Prostate gland (tissue), 2 donors: ENCODE data around the gene DKKL1. TPM values are rescaled to one million over a fixed set of nuclear protein-coding genes. Genes with fewer than 3 reads are reported as not detected.

Source experiments
- DNase-seq: peaks from one replicate; pipeline ENCODE4 v3.0.0-alpha.2; 2019; ENCODE audit warnings: low spot score
- H3K27ac ChIP-seq, 2 donors: fragments of 200-600 bp; sonication (generic); 2 replicates each; pipeline ENCODE4 v1.5.1; 2017 to 2019
- H3K27me3 ChIP-seq: fragments of 200-600 bp; sonication (generic); replicated peaks from 2 replicates; pipeline ENCODE4 v1.5.1; 2019; ENCODE audit not compliant: insufficient read depth
- H3K36me3 ChIP-seq, 2 donors: fragments of 200-600 bp; sonication (generic); 1 replicate in 1 of 2; 2 replicates in 1 of 2; pipeline versions ENCODE4 v1.5.1 to v1.8.1; 2017 to 2019
- H3K4me1 ChIP-seq: fragments of 200-600 bp; sonication (generic); replicated peaks from 2 replicates; pipeline ENCODE4 v1.5.1; 2019
- H3K4me3 ChIP-seq, 2 donors: fragments of 200-600 bp; sonication (generic); 2 replicates each; pipeline ENCODE4 v1.5.1; 2017 to 2019
- H3K9me3 ChIP-seq: fragments of 200-600 bp; sonication (generic); 2 replicates; pipeline ENCODE4 v1.5.1; 2017
- CTCF ChIP-seq, 4 experiments: fragments of 200-600 bp in 2 of 4; fragments of 450-650 bp in 2 of 4; sonication (generic) in 2 of 4; IDR thresholded peaks; 1 replicate in 3 of 4; 2 replicates in 1 of 4; pipeline ENCODE4 v1.5.1; 2016 to 2019; ENCODE audit warnings: antibody characterized with exemption in 4 of 4, mild to moderate bottlenecking in 2 of 4, moderate library complexity in 2 of 4
- POLR2A ChIP-seq: fragments of 450-650 bp; IDR thresholded peaks from one replicate; pipeline ENCODE4 v1.6.1; 2016; ENCODE audit warnings: antibody characterized with exemption, mild to moderate bottlenecking
- POLR2AphosphoS5 ChIP-seq: sonication (generic); formaldehyde crosslinking; IDR thresholded peaks from one replicate; pipeline ENCODE4 v1.6.1; 2017; ENCODE audit warnings: antibody characterized with exemption
- WGBS: methylation state at CpG from one replicate; pipeline ENCODE4 v1.1.5; 2018; 5-methylcytosine and 5-hydroxymethylcytosine counted together
- intact Hi-C: fragments of 100-400 bp; cut with DNase I; formaldehyde crosslinking; loops from one replicate; pipeline ENCODE4 v1.14.2; 2022
- total RNA-seq, 2 donors: library from RNA; depleted of rRNA; stranded (reverse); fragments of >200 nt; gene quantifications; one replicate each; pipeline ENCODE4 v1.1.0, GENCODE V29; 2016

DKKL1 gene
- total RNA-seq, 2 donors from 2014 or later, result 1.0 to 17.8 TPM

GRCh38 chr19:49408816-49409440 lies 45.3 kb downstream of the DKKL1 start:
- no peak for DNase-seq
- H3K36me3 ChIP-seq, result no peaks in the 10 kb centered on the region
- TF ChIP-seq CTCF (IDR thresholded peaks at IDR 0.05) (no peak), POLR2A (no peak), POLR2AphosphoS5 (no peak)
- WGBS, result 87% methylated on average over 8 of the region's 8 CpGs
- H3K27ac ChIP-seq, result no peak overlapping the region
- no peak overlapping the region for H3K4me3 ChIP-seq
- no peaks in the 10 kb centered on the region for H3K4me1 ChIP-seq
- intact Hi-C loops, result no loop called here
- H3K9me3 ChIP-seq, result no peaks in the 10 kb centered on the region
- H3K27me3 ChIP-seq, result no peaks in the 10 kb centered on the region

GRCh38 chr19:49409441-49410029 lies 45.9 kb downstream of the DKKL1 start:
- no peak overlapping the region for H3K27ac ChIP-seq
- H3K27me3 ChIP-seq, result no peaks in the 10 kb centered on the region
- no peaks in the 10 kb centered on the region for H3K4me1 ChIP-seq
- WGBS, result 88% methylated on average over 5 of the region's 5 CpGs
- TF ChIP-seq CTCF (IDR thresholded peaks at IDR 0.05) (no peak), POLR2AphosphoS5 (no peak), POLR2A (no peak)
- no peak overlapping the region for H3K4me3 ChIP-seq
- no peak for DNase-seq
- intact Hi-C loops, result no loop called here
- no peaks in the 10 kb centered on the region for H3K36me3 ChIP-seq
- H3K9me3 ChIP-seq, result no peaks in the 10 kb centered on the region

- no peaks in the 10 kb centered on the region for H3K27me3 ChIP-seq
- no peaks in the 10 kb centered on the region for H3K4me1 ChIP-seq
- intact Hi-C loops, result no loop called here
- H3K36me3 ChIP-seq, result no peaks in the 10 kb centered on the region
- no peak overlapping the region for H3K27ac ChIP-seq
- TF ChIP-seq POLR2A, result no peak
- TF ChIP-seq CTCF (IDR thresholded peaks at IDR 0.05), result no peak
- no peak for TF ChIP-seq POLR2AphosphoS5
- H3K4me3 ChIP-seq, result no peak overlapping the region
- WGBS, result 69% methylated on average over 3 of the region's 3 CpGs
- DNase-seq, result no peak
- H3K9me3 ChIP-seq, result no peaks in the 10 kb centered on the region
Observed at GRCh38 chr19:49411681-49412326, 48.1 kb downstream of the DKKL1 start.

GRCh38 chr19:49413348-49413747 lies 49.7 kb downstream of the DKKL1 start:
- TF ChIP-seq POLR2AphosphoS5 (no peak), POLR2A (no peak), CTCF (IDR thresholded peaks at IDR 0.05) (no peak)
- intact Hi-C loops, result no loop called here
- no peaks in the 10 kb centered on the region for H3K4me1 ChIP-seq
- H3K27me3 ChIP-seq, result no peaks in the 10 kb centered on the region
- H3K27ac ChIP-seq, result no peak overlapping the region
- H3K36me3 ChIP-seq, result no peaks in the 10 kb centered on the region
- no peak overlapping the region for H3K4me3 ChIP-seq
- WGBS, result 62% methylated on average over 7 of the region's 9 CpGs
- DNase-seq, result no peak
- H3K9me3 ChIP-seq, result no peaks in the 10 kb centered on the region
